NCI-H2107 (cell line): ENCODE data around the gene USP20.

Experiments used
- DNase-seq: peaks from one replicate; lab custom pipeline; 2025; lab: John Stamatoyannopoulos, UW

The USP20 gene

GRCh38 chr9:129919841-129920240 lies 84.6 kb downstream of the USP20 start:
- no peak for DNase-seq

GRCh38 chr9:129921905-129922304 lies 86.6 kb downstream of the USP20 start:
- DNase-seq: no peak

GRCh38 chr9:129923589-129923988 lies 88.3 kb downstream of the USP20 start:
- DNase-seq: no peak

GRCh38 chr9:129929496-129930125 lies 94.4 kb downstream of the USP20 start:
- no peak for DNase-seq

- DNase-seq: no peak
Measured at GRCh38 chr9:129930743-129931142, 95.5 kb downstream of the USP20 start.
